Measurements from ENCODE around the gene LAMC1. TPM values are rescaled to one million over a fixed set of nuclear protein-coding genes. Genes with fewer than 3 reads are reported as not detected.
A peak's percentile ranks its signal among the peaks of the same experiment; 100 is the strongest.
"Not testable (repeated sequence)": the region's sequence is repeated elsewhere in the genome, so short reads cannot be mapped to it uniquely, and the experiment has no call there.

LAMC1 gene
- polyA plus RNA-seq, 1 donor (not counting 4 experiments of a cell fraction or from before 2014, with no cell fraction given) = 66.6 TPM

- Histone ChIP-seq H3K4me3 (ENCODE audit: control insufficient read depth in 2 of 3, extremely low read depth in 1 of 3, insufficient read depth in 2 of 3, low read depth in 1 of 3, low read length in 3 of 3) (peak overlapping the region in 1 of 3 experiments; percentile 23), H3K79me2 (ENCODE audit: control insufficient read depth, insufficient read depth, low read length) (no peaks in the 10 kb centered on the region), H3K4me2 (ENCODE audit: control insufficient read depth, extremely low read depth, insufficient read depth, low read depth, low read length) (peak overlapping the region; percentile 61), H3K9me3 (ENCODE audit: control insufficient read depth, low read depth, low read length) (no peaks in the 10 kb centered on the region), H3K9ac (ENCODE audit: control insufficient read depth, extremely low read depth, insufficient read depth, low read length) (peak overlapping the region; percentile 62), H3K4me1 (ENCODE audit: control insufficient read depth, extremely low read depth, insufficient read depth, low read length) (peaks cover 24% of the 10 kb centered on the region), H3K27ac (ENCODE audit: control insufficient read depth, insufficient read depth, low read length) (peak overlapping the region; percentile 73), H3K36me3 (ENCODE audit: control insufficient read depth in 2 of 2, extremely low read depth in 1 of 2, insufficient read depth in 2 of 2, low read length in 2 of 2) (peaks cover 4 to 6% of the 10 kb centered on the region in 2 experiments), H3K27me3 (ENCODE audit: control insufficient read depth, extremely low read depth, insufficient read depth, low read length) (no peaks in the 10 kb centered on the region), H4K20me1 (ENCODE audit: control insufficient read depth, extremely low read depth, insufficient read depth, low read length) (no peaks in the 10 kb centered on the region), H3K9me1 (ENCODE audit: control insufficient read depth, extremely low read depth, insufficient read depth, low read length) (no peaks in the 10 kb centered on the region), H2AFZ (ENCODE audit: control insufficient read depth, low read length) (peak overlapping the region; percentile 18)
- TF ChIP-seq CTCF (optimal IDR thresholded peaks at IDR 0.05 in 1 of 3, IDR thresholded peaks at IDR 0.05 in 1 of 3, conservative IDR thresholded peaks at IDR 0.05 in 1 of 3; ENCODE audit: extremely low read depth in 1 of 3, insufficient read depth in 2 of 3, low read length in 3 of 3) (no peak), EZH2 (IDR thresholded peaks at IDR 0.05; ENCODE audit: low read length) (no peak)
- DNase-seq (ENCODE audit: low read depth, low spot score) (no peak), FAIRE-seq (peak; percentile 73)
- dilution Hi-C loops (cut with MboI; ENCODE audit: extremely low pct_ligation_motif_present, low sequenced_read_pairs) = no loop called here
Measured at GRCh38 chr1:183148599-183148998, 125.4 kb downstream of the LAMC1 start.

- peak overlapping the region; percentile 62 for H3K9ac ChIP-seq (ENCODE audit: control insufficient read depth, extremely low read depth, insufficient read depth, low read length)
- H3K79me2 ChIP-seq (ENCODE audit: control insufficient read depth, insufficient read depth, low read length) = no peaks in the 10 kb centered on the region
- TF ChIP-seq CTCF (optimal IDR thresholded peaks at IDR 0.05 in 1 of 3, IDR thresholded peaks at IDR 0.05 in 1 of 3, conservative IDR thresholded peaks at IDR 0.05 in 1 of 3; ENCODE audit: extremely low read depth in 1 of 3, insufficient read depth in 2 of 3, low read length in 3 of 3) = no peak
- TF ChIP-seq EZH2 (IDR thresholded peaks at IDR 0.05; ENCODE audit: low read length) = no peak
- H3K27me3 ChIP-seq (ENCODE audit: control insufficient read depth, extremely low read depth, insufficient read depth, low read length) = no peaks in the 10 kb centered on the region
- dilution Hi-C loops (cut with MboI; ENCODE audit: extremely low pct_ligation_motif_present, low sequenced_read_pairs) = no loop called here
- H3K4me1 ChIP-seq (ENCODE audit: control insufficient read depth, extremely low read depth, insufficient read depth, low read length) = peaks cover 24% of the 10 kb centered on the region
- no peak overlapping the region for H3K4me3 ChIP-seq (ENCODE audit: control insufficient read depth in 2 of 3, extremely low read depth in 1 of 3, insufficient read depth in 2 of 3, low read depth in 1 of 3, low read length in 3 of 3)
- DNase-seq (ENCODE audit: low read depth, low spot score) (no peak), FAIRE-seq (peak; percentile 52)
- H3K36me3 ChIP-seq (ENCODE audit: control insufficient read depth in 2 of 2, extremely low read depth in 1 of 2, insufficient read depth in 2 of 2, low read length in 2 of 2) = peaks cover 1 to 4% of the 10 kb centered on the region in 2 experiments
- peak overlapping the region; percentile 61 for H2AFZ ChIP-seq (ENCODE audit: control insufficient read depth, low read length)
- peak overlapping the region; percentile 61 for H3K4me2 ChIP-seq (ENCODE audit: control insufficient read depth, extremely low read depth, insufficient read depth, low read depth, low read length)
- H3K9me1 ChIP-seq (ENCODE audit: control insufficient read depth, extremely low read depth, insufficient read depth, low read length) = no peaks in the 10 kb centered on the region
- H4K20me1 ChIP-seq (ENCODE audit: control insufficient read depth, extremely low read depth, insufficient read depth, low read length) = no peaks in the 10 kb centered on the region
- H3K27ac ChIP-seq (ENCODE audit: control insufficient read depth, insufficient read depth, low read length) = peak overlapping the region; percentile 73
- H3K9me3 ChIP-seq (ENCODE audit: control insufficient read depth, low read depth, low read length) = no peaks in the 10 kb centered on the region
Measured at GRCh38 chr1:183149273-183149672, 126.1 kb downstream of the LAMC1 start.

- H4K20me1 ChIP-seq (ENCODE audit: control insufficient read depth, extremely low read depth, insufficient read depth, low read length); H3K36me3 ChIP-seq (ENCODE audit: control insufficient read depth in 2 of 2, extremely low read depth in 1 of 2, insufficient read depth in 2 of 2, low read length in 2 of 2); H2AFZ ChIP-seq (ENCODE audit: control insufficient read depth, low read length); H3K79me2 ChIP-seq (ENCODE audit: control insufficient read depth, insufficient read depth, low read length); FAIRE-seq; dilution Hi-C loops (cut with MboI; ENCODE audit: extremely low pct_ligation_motif_present, low sequenced_read_pairs); H3K27me3 ChIP-seq (ENCODE audit: control insufficient read depth, extremely low read depth, insufficient read depth, low read length); H3K9me1 ChIP-seq (ENCODE audit: control insufficient read depth, extremely low read depth, insufficient read depth, low read length); DNase-seq (ENCODE audit: low read depth, low spot score); H3K4me2 ChIP-seq (ENCODE audit: control insufficient read depth, extremely low read depth, insufficient read depth, low read depth, low read length); H3K9me3 ChIP-seq (ENCODE audit: control insufficient read depth, low read depth, low read length); H3K4me3 ChIP-seq (ENCODE audit: control insufficient read depth in 2 of 3, extremely low read depth in 1 of 3, insufficient read depth in 2 of 3, low read depth in 1 of 3, low read length in 3 of 3): not testable (repeated sequence)
- Histone ChIP-seq H3K4me1 (ENCODE audit: control insufficient read depth, extremely low read depth, insufficient read depth, low read length) (peaks cover 27% of the 10 kb centered on the region), H3K27ac (ENCODE audit: control insufficient read depth, insufficient read depth, low read length) (peak overlapping the region; percentile 73), H3K9ac (ENCODE audit: control insufficient read depth, extremely low read depth, insufficient read depth, low read length) (peak overlapping the region; percentile 62)
Measured at GRCh38 chr1:183150032-183150431, 126.8 kb downstream of the LAMC1 start.

All from keratinocyte (primary cell).